GM12874 (cell line): ENCODE data around the gene CHST15.

Experiments
- CTCF ChIP-seq: IDR thresholded peaks from 2 replicates; pipeline ENCODE4 v1.5.1; 2011; ENCODE audit warnings: low read depth, mild to moderate bottlenecking, control low read depth, low read length, moderate library complexity; ENCODE audit not compliant: insufficient read depth

CHST15 gene

GRCh38 chr10:124002391-124003069, 90.9 kb downstream of the CHST15 start:
- TF ChIP-seq CTCF: no peak

GRCh38 chr10:124001391-124002148, 91.8 kb downstream of the CHST15 start:
- no peak for TF ChIP-seq CTCF

GRCh38 chr10:124000792-124001201, 92.6 kb downstream of the CHST15 start:
- no peak for TF ChIP-seq CTCF

GRCh38 chr10:123999956-124000615, 93.3 kb downstream of the CHST15 start:
- TF ChIP-seq CTCF: no peak

- no peak for TF ChIP-seq CTCF
These were observed 94.1 kb downstream of the CHST15 start for GRCh38 chr10:123999261-123999660.

GRCh38 chr10:123998197-123999141, 94.9 kb downstream of the CHST15 start:
- TF ChIP-seq CTCF: no peak
